HG03159 (cell line): ENCODE results near the gene POLR1H.

ENCODE experiments used
- ATAC-seq: cut with Tn5 transposase; IDR thresholded peaks from one replicate; pipeline ENCODE4 v1.9.1; 2021; ENCODE audit warnings: mild to moderate bottlenecking, moderate library complexity; ENCODE audit not compliant: unreplicated experiment

Gene POLR1H

DNA sequence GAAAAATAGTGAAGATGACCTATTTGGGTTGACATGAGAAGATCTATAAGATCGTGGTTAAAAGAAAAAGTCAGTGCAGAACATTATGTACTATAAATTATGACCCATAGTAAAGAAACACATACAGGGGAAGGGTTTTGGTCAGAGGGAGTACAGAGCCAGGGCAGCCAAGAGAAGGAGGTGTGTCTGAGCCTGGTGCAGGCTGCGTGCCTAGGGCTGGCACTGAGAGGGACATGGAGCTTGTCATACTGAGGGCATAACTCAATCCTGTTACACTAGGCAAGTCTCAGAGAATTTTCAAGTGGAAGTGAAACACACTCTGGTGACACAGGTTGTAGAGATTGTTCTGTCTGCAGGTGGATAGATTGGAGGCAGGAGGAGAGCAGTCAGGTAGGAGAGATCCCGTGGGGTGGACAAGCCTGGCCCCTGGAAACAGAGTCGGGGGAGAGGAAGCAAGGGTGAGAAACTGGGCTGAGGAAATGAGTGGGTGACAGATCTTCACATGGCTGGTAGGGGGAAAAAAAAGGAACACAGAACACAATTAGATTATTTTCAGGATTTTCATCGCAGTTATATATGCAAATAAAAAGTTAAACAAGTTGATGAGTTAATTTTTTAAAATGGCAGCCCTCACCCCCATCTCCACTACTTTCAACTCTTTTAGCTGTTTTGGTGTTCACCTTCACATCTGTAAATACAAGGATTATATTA lies 33.0 kb downstream of the POLR1H start:
- ATAC-seq = no peak

DNA sequence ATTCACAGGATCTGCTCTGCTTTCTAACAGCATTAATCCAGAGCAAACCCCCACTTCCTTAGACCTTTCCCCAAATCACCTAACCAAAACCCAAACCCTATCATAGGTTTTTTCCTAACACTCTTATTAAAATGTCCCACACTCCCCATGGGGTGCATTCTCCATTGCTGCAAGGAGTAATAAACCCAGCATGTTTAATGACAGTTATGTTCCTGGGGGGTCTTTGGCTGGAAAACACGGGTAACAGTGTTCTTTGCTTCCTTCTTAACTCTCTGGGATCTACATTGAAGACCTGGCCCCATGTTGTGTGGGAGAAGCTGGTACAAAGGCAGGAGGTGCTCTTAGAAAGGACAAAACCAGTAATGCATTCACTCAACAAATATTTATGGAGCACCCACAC lies 35.8 kb downstream of the POLR1H start:
- no peak for ATAC-seq

DNA sequence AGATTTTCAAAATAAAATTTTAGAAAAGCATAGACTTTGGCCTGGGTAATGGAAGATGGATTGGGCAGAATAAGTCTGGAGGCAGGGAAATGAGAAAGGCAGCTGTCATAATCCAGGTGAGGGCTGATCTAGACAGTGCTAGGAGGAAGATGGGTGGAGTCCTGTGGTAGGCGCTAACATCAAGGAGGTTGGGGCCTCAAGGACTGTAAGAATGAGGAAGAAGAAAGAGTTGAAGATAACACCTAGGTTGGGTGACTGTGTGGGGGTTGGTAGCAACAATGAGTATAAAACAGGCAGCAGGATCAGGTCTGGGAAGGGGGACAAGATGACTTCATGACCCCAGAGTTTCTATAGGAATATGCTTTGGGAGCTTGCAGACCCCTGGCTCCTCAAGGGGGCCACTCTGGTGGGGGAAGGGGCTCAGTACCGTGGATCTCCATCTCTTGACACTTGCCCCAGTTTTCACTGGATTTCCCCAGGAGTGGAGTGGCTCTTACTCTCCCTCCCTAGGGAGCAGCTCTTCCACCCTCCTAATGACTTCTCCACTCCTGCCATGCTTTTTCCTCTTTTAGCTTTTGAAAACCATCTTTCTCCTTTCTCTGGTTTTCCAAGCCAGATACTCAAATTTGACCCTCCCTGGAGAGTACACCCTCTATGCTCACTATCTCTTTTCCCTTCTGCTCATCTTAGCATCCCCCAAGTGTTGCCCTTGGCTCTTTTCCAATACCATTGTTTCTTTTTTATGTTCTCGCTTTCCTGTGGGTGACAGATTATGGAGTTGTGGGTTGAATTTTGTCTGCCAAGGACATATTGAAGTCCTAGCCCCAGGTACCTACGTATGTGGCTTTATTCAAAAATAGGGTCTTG lies 37.1 kb downstream of the POLR1H start:
- no peak for ATAC-seq

DNA sequence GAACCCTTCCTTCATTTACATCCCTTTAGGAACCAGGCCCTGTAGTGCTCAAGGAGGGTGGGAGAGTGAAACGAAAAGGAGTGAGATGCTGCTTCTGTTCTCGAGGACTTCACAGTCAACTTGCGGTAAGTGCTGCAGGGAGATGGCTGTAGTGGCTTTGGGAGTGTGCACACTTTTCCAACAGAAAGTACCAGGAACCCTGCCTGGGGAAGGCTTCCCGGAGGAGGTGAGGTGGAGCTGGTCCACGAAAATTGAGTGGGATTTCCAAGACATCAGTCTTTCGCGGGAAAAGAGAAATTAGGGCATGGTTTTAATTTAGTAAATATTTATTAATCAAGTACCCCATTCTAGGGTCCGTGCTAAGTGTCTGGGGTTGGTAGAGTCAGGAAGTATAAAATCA lies 39.1 kb downstream of the POLR1H start:
- ATAC-seq = no peak

DNA sequence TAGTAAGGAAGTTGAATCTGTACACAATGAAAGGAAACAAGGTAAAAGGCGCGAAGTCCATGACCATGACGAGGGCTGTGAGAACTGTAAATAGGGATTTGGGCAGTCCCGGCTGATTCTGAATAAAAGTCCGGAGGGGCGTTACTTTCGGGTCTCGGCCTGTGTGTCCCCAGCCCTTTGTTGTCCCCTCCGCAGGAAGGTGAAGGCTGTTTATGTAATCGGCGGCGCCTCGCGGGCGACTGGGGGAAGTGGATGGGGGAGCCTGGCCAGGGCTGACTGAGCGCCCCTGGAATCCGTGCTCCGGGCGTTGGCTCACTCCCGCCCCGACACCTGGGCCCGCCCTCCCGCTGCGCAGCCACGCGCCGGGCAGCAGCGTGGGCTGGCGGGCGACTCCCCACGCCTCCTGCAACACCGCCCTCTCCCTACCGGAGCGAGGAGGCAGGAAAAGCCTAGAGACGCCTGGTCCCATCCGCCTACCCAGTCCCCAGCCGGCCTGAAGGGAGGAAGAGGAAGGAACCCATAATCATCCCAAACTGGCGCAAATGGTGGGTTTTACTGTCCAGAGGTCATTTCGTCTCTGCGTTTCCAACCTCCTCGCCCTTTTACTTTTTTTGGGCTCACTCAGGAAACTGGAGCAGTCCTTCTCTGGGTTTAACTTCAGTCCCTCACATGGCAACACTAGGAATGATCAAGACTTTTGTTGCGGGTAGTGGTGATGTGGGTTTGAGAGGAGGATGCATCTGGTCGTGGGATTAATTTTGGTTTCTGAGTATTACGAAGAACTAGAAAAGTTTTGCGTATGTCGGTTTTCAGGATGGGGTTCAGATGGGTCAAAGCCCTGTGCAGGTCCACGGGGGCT lies 39.7 kb downstream of the POLR1H start:
- ATAC-seq = no peak

DNA sequence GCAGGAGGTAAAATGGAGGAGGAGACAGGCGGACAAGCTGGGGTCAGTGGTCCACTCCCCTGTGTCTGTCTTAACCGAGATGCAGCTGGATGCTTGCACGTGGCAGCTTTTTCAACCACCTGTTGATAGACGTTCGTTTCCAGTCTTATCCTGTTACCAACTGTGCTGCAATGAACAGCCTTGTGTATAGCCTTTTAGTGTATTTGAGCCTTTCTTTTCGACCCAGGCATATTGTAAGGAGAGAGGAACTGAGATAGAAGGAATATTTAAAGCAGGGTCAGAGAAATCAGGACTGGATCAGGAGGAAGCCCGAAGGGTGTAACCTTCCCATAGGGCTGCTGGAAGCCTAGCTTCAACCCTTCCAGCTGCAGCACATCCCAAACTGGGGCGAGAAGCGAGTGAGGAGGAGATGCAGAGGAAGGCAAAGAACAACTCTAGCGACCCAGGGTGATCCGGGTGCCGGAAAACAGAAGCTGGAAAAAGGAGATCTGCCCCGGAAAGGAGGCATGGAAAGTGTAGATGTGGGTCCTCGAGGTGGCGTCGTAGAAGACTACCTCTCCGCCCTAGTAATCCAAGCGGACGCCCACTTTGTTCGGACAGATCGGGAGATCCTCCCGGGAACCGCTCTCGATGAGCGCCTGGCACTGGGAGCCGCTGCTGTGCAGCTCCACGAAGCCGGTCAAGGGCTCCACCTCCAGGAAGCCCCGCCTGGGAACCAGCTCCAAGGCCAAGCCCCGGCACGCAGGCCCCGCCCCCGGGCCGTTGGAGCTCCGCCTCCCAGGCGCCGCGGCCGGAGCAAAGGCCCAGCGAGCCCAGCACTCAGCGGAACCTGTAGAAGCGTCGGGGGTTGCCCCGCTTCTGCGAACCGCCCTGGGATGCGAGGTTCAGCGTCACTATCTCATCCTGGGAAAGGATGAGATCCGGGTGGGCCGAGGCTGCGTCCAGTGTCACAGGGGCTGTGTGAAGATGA lies 40.7 kb downstream of the POLR1H start:
- no peak for ATAC-seq

DNA sequence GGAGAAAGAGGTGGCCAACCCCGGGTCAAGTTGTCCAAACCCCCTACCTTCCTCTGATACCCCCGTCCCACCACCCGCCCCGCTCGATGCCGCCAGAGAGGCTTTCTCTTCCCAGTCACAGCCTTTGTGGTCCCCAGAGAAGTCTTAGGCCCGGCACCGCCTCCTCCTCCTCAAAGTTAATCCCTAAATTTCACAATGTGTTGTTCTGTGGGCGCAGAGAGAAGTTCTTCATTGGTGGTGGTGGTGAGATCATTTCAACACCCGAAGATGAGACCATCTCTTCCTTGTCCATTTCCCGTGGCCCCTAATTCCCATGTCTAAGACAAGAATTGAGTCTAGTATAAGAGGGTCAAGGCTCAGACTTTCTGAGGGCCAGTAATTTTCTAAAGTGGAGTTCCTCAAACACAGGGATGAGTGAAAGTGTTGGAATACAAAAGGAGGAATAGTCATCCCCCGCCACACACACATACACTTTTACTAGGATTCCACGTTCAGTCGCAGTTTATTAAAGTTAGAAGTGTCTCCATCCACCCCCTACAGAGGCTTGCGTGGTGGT lies 41.4 kb downstream of the POLR1H start:
- ATAC-seq = no peak

DNA sequence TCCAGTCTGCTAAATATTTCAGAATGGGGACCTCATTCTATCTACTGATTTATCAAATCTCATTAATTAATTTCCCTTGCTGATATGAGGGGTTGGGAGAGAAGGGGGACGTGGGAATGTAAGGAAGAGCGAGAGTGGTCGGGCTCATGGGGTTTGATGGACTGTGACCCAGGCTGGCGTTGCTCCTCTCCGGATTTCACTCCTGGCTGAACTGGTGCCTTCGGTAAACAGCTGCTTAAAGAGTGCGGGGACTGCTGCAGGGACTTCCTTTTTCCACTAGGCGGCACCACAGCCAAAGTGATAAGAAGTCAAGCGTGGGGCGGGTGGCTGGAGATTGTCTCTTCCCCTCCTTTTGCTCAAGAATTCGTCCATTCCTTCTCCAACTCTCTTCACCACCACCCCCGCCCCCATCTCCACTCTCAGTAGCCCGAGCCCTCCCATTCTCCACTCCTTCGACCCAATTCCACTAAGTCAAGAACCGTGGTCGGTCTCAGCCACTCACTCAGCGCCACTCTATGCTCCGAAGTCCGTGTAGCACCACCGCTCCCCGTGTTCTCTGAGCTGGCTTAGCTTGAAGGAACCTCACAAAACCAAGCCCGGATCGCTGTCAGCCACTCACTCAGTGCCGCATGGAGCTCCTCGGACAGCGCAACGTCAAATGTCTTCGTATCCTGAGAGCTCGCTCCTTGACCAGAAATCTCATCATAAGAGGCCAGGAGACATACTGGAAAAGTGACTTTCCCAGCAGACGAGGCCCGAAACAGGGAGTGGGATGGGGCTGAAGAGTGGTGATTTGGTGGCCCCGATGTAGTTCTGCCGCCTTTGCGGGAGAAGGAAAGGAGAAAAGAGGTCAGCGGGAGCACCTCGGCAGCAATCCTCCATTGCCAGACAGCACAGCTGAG lies 42.2 kb downstream of the POLR1H start:
- ATAC-seq = peak; percentile 64

DNA sequence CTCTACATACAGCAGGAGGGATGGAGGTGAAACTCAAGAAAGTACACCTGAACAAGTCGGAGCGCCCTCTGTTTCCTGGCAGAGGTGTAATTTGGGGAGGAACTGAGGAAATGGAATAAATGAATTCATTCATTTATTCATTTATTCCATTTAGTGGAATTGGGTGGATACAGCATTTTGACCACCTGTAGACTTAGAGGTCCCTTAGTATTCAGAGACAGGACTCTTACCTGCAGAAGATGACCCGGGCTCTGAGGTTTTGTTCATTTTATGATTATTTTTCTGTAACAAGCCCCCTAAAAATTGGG lies 42.8 kb downstream of the POLR1H start:
- ATAC-seq = no peak

DNA sequence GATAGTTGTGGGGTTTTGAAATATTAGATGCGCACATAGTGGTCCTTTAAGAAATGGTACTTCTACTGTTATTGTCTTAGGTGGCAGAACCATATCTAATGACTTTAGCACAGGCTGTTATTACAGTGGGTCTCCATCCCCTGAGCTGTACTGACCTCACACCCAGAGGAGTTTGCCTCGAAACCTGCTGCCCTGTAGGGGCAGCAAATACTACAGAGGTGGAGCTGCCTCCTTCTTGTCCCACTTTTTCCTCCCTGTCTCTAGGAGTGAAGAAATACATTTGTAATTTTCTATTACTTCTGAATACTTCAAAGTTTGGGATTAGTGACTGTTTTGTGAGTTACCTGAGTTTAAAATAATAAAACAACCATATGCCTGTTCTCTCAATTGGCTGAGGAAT lies 43.6 kb downstream of the POLR1H start:
- ATAC-seq = no peak

DNA sequence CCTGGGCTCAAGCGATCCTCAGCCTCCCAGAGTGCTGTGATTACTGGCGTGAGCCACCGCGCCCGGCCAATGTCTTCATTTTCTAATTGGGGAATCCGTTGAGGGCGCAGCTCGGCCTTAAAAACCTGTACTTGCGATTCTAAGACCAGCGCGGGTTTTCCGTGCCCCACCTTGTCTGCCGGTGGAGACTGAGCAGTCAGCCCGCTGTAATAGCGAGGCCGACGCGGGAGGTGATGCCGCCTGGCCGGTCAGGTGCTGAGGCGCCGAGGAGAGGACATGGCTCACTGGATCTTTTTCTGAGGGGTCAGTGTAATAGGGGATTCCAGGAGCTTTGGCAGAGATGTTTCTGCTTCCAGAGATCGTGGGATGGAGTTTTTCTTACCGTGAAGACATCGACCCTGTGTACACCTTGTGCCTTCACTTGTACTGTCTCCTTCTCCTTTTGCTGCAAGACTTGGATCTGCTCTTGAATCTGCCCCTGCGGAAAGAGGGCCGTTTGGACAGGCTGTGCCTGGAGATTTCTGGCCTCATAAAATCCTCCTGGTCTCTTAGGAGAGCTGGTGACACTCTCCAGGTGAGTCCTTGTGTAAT lies 50.3 kb downstream of the POLR1H start:
- no peak for ATAC-seq

DNA sequence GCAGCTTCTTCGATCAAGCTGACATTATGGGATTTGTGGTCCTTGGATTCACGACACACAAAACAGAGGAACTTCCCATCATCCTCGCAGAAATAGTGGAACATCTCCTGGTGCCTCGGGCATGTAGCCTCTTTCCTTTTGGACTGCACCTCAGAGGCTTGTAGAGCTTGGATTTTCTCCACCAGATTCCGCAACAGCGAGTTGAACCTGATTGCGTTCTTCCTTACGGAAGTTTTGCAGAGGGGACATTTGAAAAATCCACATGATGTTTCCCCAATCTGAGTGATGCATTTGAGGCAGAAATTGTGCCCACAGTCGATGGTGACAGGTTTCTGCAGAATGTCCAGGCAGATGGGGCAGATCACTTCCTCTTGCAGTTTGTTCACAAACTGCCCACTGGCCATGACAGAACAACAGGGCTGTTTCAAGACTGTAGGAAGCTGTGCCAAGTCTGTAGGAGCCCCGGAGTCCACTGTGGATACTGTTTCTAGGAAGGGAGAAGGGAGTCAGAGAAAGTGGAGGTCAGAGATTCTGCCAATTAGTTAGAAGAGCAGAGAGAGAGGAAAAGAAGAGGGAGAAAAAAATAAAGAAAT lies 51.4 kb downstream of the POLR1H start:
- ATAC-seq = no peak

DNA sequence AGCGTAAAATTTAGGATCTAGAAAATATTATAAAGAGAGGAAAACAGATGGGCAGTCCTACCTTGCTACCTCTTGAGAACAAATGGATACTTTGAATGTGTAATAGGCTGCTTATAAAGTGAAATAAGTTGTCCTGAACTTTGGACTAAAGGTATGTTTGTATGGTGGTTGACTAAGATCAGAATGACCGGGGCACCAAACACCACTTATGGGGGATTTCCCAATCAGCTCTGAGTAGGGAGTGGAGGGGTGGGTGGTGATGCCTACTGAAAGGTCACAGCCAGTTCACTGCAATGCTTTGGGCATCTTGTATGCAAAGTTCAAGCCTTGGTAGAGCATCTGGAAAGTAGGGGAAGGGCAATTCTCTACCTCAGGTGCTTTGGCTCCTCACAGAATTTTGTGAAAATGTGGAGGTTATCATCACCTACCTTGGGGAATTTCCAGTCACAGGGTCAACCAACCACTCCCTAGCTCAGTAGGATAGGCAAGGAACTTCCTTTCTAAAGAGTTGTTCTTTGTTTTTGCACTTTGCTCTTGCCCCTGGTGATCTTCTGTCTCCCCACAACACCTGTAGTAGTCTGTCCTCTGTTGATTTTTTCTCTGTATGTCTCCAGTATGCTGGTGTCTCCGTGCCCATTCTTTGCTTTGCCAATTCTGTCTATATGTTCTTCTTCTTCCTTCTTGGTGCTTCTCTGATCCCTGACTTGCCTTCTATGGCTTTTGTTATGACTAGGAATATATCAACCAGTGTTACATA lies 52.1 kb downstream of the POLR1H start, which contains the start of gene TRIM31:
TSS of gene TRIM31 (minus strand) at position 88 of the 757 bp plus-strand sequence. CDS start 285 bp downstream, outside the sequence.
- ATAC-seq = no peak

DNA sequence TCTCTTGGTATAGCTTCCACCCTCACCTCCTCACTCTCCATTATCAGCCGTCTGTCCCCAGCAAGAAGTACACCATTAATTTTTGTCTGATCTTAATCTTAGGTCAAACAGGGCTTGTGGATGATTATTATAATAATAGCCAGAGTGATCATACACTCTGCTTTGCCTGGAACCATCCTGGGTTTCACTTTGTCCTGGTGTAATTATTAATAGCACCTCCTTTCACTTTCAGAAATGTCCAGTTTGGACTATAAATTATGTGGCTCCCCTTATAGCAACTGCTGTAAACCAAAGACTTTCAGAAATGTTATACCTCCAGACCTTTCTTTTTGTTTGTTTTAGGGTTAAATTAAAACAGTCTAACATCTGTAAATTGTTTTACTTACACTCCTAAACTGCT lies 52.8 kb downstream of the POLR1H start:
- no peak for ATAC-seq
